Measurements from ENCODE around the gene PDE6A. TPM values are rescaled to one million over a fixed set of nuclear protein-coding genes. Genes with fewer than 3 reads are reported as not detected.

Gene PDE6A
- total and polyA plus RNA-seq, 2 of the 8 experiments (the other 6 are each of a cell fraction or from before 2014, with no cell fraction given): not detected

DNA sequence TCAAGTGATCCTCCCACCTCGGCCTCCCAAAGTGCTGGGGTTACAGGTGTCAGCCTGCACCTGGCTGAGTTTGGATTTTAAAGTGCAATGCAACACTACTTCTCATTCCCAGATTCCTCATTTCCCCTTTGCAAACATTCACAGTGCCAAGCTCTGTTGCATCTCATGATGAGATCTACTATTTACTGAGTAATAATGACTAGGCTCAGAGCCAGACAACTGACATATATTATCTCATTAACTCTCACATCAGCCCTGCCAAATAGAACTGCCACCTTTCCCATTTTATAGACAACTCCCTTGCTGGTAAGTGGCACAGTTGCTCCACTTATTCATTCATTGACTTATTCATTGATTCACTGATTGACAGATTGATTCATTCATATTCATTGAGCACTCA, 7.0 kb downstream of the PDE6A start:
- Histone ChIP-seq H3K4me2 (ENCODE audit: insufficient read depth in 1 of 2, low read depth in 2 of 2, low read length in 2 of 2) (no peak overlapping the region), H3K4me3 (ENCODE audit: extremely low read depth in 1 of 4, insufficient read depth in 2 of 4, low read depth in 3 of 4, low read length in 4 of 4) (no peak overlapping the region), H3K79me2 (ENCODE audit: control insufficient read depth in 1 of 2, insufficient read depth in 2 of 2, low read length in 2 of 2) (no peaks in the 10 kb centered on the region), H2BK120ac (replicated peaks; ENCODE audit: low read depth, low read length) (no peak overlapping the region), H4K5ac (ENCODE audit: insufficient read length, low read depth, low read length) (no peak overlapping the region), H3K27me3 (replicated peaks in 1 of 4; ENCODE audit: control insufficient read depth in 3 of 4, extremely low read depth in 1 of 4, insufficient read depth in 3 of 4, low read length in 3 of 4) (no peaks in the 10 kb centered on the region; a peak in 2 of 7 replicates), H3K14ac (ENCODE audit: insufficient read length) (no peak overlapping the region), H3K27ac (ENCODE audit: low read depth, low read length) (no peak overlapping the region), H3K56ac (replicated peaks; ENCODE audit: insufficient read length, low read depth, low read length) (no peak overlapping the region), H3K36me3 (ENCODE audit: control insufficient read depth in 2 of 4, insufficient read depth in 4 of 4, low read length in 3 of 4) (no peaks in the 10 kb centered on the region), H2BK15ac (ENCODE audit: low read length) (no peak overlapping the region), H4K91ac (replicated peaks; ENCODE audit: insufficient read length, low read length) (no peak overlapping the region), H2BK20ac (ENCODE audit: low read length) (no peak overlapping the region), H3K79me1 (ENCODE audit: low read depth, low read length) (no peaks in the 10 kb centered on the region), H2AK5ac (ENCODE audit: low read depth, low read length) (no peak overlapping the region), H3K23ac (ENCODE audit: insufficient read length) (no peak overlapping the region), H3K9ac (replicated peaks in 1 of 4; ENCODE audit: extremely low read depth in 1 of 4, low read depth in 3 of 4, low read length in 3 of 4) (no peak overlapping the region), H3K9me3 (ENCODE audit: insufficient read depth in 2 of 2, low read depth in 1 of 2, low read length in 1 of 2) (no peaks in the 10 kb centered on the region), H3K18ac (ENCODE audit: extremely low read depth, low read length) (no peak overlapping the region), H3K4ac (replicated peaks; ENCODE audit: insufficient read length, low read depth, low read length) (no peak overlapping the region), H4K20me1 (replicated peaks in 1 of 2; ENCODE audit: control insufficient read depth in 1 of 2, insufficient read depth in 2 of 2, low read length in 2 of 2) (no peaks in the 10 kb centered on the region), H2BK5ac (ENCODE audit: low read depth, low read length) (no peak overlapping the region), H3K4me1 (replicated peaks in 1 of 4; ENCODE audit: control insufficient read depth in 3 of 4, insufficient read depth in 4 of 4, low read length in 3 of 4) (peaks cover 0 to 3% (median 1%) of the 10 kb centered on the region in 4 experiments; a peak in 1 of 7 replicates), H4K8ac (ENCODE audit: extremely low read depth, insufficient read depth, low read length) (no peak overlapping the region), H2AFZ (ENCODE audit: low read length) (no peak overlapping the region), H2BK12ac (ENCODE audit: low read depth, low read length) (no peak overlapping the region), H3K23me2 (ENCODE audit: low read depth, low read length) (no peaks in the 10 kb centered on the region)
- DNase-seq (ENCODE audit: low read depth in 1 of 2, low spot score in 2 of 2) (no peak), FAIRE-seq (no peak)
- CTCF ChIA-PET (ENCODE audit: partially characterized antibody): interaction anchor here (1.7 to 6.4 kb wide), 4 partner anchors 14 to 104 kb away, joined by 4 to 80 read pairs (median 10); partner anchors contain the start of gene SLC26A2
- TF ChIP-seq MAX (IDR thresholded peaks at IDR 0.05): no peak
- no peak for TF ChIP-seq SAP30 (IDR thresholded peaks at IDR 0.05; ENCODE audit: insufficient read depth, insufficient replicate concordance, low read length)
- no peak for TF ChIP-seq YY1 (IDR thresholded peaks at IDR 0.05; ENCODE audit: low read depth, low read length)
- no peak for TF ChIP-seq CTBP2 (IDR thresholded peaks at IDR 0.05; ENCODE audit: borderline replicate concordance, insufficient read depth, insufficient read length, low read length)
- TF ChIP-seq, protein P1, sequence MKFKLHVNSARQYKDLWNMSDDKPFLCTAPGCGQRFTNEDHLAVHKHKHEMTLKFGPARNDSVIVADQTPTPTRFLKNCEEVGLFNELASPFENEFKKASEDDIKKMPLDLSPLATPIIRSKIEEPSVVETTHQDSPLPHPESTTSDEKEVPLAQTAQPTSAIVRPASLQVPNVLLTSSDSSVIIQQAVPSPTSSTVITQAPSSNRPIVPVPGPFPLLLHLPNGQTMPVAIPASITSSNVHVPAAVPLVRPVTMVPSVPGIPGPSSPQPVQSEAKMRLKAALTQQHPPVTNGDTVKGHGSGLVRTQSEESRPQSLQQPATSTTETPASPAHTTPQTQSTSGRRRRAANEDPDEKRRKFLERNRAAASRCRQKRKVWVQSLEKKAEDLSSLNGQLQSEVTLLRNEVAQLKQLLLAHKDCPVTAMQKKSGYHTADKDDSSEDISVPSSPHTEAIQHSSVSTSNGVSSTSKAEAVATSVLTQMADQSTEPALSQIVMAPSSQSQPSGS (IDR thresholded peaks at IDR 0.05; ENCODE audit: low read length): no peak
- TF ChIP-seq CBX5 (IDR thresholded peaks at IDR 0.05; ENCODE audit: low read depth, low read length): no peak
- no peak for TF ChIP-seq SP1 (IDR thresholded peaks at IDR 0.05; ENCODE audit: low read depth, low read length)
- no peak for TF ChIP-seq KDM1A (IDR thresholded peaks at IDR 0.05; ENCODE audit: borderline replicate concordance, low read length)
- no peak for TF ChIP-seq TEAD4 (IDR thresholded peaks at IDR 0.05; ENCODE audit: low read depth, low read length)
- TF ChIP-seq POU5F1 (IDR thresholded peaks at IDR 0.05; ENCODE audit: low read depth, low read length): no peak
- no peak for TF ChIP-seq RXRA (IDR thresholded peaks at IDR 0.05; ENCODE audit: insufficient read depth, low read depth, low read length)
- TF ChIP-seq POLR2A (IDR thresholded peaks at IDR 0.05; ENCODE audit: control extremely low read depth in 1 of 2, low read depth in 2 of 2, low read length in 2 of 2): no peak
- 78% methylated on average over 1 of the region's 1 CpG; no CpG with 5 or more reads in 1 of the 2 experiments for WGBS, 2 experiments (ENCODE audit: extremely low coverage in 1 of 2, insufficient coverage in 1 of 2, insufficient read length in 1 of 2, insufficient replicate concordance in 2 of 2, low coverage in 1 of 2, low lambda C conversion rate in 2 of 2, missing lambda C conversion rate in 1 of 2)
- POLR2A ChIA-PET (ENCODE audit: partially characterized antibody): no interaction called here
